GM18511 (cell line): ENCODE data around the gene STXBP3.

ENCODE experiments used
- ATAC-seq: cut with Tn5 transposase; IDR thresholded peaks from one replicate; pipeline ENCODE4 v1.9.1; 2021; ENCODE audit warnings: mild to moderate bottlenecking, moderate library complexity; ENCODE audit not compliant: unreplicated experiment

Gene STXBP3

GRCh38 chr1:108832929-108833328 lies 86.5 kb downstream of the STXBP3 start:
- ATAC-seq, result no peak

GRCh38 chr1:108841703-108842102 lies 95.2 kb downstream of the STXBP3 start:
- ATAC-seq, result no peak

- no peak for ATAC-seq
Observed at GRCh38 chr1:108842525-108843181, 96.2 kb downstream of the STXBP3 start.

- no peak for ATAC-seq
Observed at GRCh38 chr1:108843390-108844137, 97.1 kb downstream of the STXBP3 start.

GRCh38 chr1:108845446-108845845 lies 99.0 kb downstream of the STXBP3 start:
- no peak for ATAC-seq

GRCh38 chr1:108845991-108846390 lies 99.5 kb downstream of the STXBP3 start:
- ATAC-seq, result no peak

GRCh38 chr1:108847494-108847893 lies 101.0 kb downstream of the STXBP3 start:
- ATAC-seq, result no peak

GRCh38 chr1:108848806-108849205 lies 102.3 kb downstream of the STXBP3 start:
- ATAC-seq, result no peak

- no peak for ATAC-seq
Observed at GRCh38 chr1:108850929-108851328, 104.5 kb downstream of the STXBP3 start.

- no peak for ATAC-seq
Observed at GRCh38 chr1:108851567-108851966, 105.1 kb downstream of the STXBP3 start.

- ATAC-seq, result no peak
Observed at GRCh38 chr1:108852221-108852975, 105.9 kb downstream of the STXBP3 start.

GRCh38 chr1:108854221-108855019 lies 107.9 kb downstream of the STXBP3 start:
- ATAC-seq, result no peak

GRCh38 chr1:108856994-108857393 lies 110.5 kb downstream of the STXBP3 start, which contains the start of gene AKNAD1:
AKNAD1 (minus strand) TSS chr1:108857094; CDS start chr1:108852664, 4,430 bp downstream.
- ATAC-seq, result no peak

GRCh38 chr1:108858230-108858950 lies 111.9 kb downstream of the STXBP3 start:
- no peak for ATAC-seq
